ENCODE data around the gene STAM.

The STAM gene

DNA sequence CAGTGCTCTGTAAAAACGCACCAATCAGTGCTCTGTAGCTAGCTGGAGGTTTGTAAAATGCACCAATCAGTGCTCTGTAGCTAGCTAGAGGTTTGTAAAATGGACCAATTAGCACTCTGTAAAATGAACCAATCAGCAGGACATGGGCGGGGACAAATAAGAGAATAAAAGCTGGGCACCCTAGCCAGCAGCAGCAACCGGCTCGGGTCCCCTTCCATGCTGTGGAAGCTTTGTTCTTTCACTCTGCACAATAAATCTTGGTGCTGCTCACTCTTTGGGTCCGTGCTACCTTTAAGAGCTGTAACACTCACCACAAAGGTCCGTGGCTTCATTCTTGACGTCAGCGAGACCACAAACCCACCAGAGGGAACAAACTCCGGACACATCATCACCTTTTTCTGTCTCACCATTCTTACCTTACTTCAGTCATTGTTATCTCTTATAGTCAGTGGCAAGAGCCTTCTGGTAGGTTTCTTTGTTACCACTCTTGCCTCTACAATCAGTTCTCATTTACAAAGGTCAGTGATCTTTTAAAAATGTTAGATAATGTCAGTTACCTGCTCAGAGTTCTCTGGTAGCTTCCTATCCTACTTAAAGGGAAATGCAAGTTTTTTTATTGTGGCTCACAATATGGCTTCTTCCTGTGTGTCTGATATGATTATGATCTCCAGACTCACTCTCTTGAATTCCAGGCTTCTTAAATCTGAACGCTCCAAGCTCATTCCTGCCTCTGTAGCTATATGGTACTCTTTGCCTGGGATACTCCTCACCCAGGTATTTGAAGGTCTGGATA is 4.5 kb downstream of the STAM start:
- no peak for DNase-seq

DNA sequence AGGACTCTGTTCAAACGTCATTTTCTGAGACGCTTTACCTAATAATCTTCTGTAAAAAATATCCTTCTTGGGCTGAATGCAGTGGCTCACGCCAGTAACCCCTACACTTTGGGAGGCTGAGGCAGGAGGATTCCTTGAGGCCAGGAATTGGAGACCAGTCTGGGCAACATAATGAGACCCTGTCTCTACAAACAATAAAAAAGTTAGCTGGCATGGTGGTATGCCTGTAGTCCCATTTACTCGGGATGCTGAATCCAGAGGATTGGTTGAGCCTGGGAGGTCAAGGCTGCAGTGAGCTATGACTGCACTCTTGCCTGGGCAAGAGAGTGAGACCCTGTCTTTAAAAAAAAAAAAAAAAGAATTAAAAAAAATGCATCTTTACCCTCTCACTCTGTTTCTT is 5.1 kb downstream of the STAM start:
- no peak for DNase-seq

DNA sequence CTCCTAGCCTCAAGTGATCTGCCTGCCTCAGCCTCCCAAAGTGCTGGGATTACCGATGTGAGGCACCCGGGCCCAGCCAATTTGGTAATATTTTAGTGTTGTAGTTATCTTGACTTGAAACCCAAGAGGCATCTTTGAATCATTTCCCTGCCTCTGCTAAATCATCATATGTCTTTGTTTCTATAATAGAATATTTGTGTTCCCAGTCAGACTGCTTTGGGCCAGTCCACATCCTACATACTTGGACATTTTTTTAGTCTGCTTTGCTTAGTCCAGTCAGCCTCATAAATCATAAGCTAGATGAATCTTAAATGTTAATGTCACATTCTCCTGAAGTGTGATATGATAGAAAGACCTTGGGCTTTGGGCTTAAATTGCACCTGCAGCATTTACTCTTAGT is 5.9 kb downstream of the STAM start:
- peak; percentile 49 for DNase-seq

- no peak for DNase-seq
Measured at GRCh38 chr10:17650416-17650815, 6.5 kb downstream of the STAM start.

- DNase-seq, result no peak
Measured at GRCh38 chr10:17651896-17652295, 7.9 kb downstream of the STAM start.

GRCh38 chr10:17652585-17652984 is 8.6 kb downstream of the STAM start:
- DNase-seq, result no peak

GRCh38 chr10:17655009-17655408 is 11.1 kb downstream of the STAM start:
- no peak for DNase-seq

GRCh38 chr10:17655567-17656146 is 11.7 kb downstream of the STAM start:
- no peak for DNase-seq

- no peak for DNase-seq
Measured at GRCh38 chr10:17657103-17657500, 13.2 kb downstream of the STAM start.

- no peak for DNase-seq
Measured at GRCh38 chr10:17659365-17659764, 15.4 kb downstream of the STAM start.

- DNase-seq, result peak; percentile 48
Measured at GRCh38 chr10:17660921-17661320, 17.0 kb downstream of the STAM start.

DNA sequence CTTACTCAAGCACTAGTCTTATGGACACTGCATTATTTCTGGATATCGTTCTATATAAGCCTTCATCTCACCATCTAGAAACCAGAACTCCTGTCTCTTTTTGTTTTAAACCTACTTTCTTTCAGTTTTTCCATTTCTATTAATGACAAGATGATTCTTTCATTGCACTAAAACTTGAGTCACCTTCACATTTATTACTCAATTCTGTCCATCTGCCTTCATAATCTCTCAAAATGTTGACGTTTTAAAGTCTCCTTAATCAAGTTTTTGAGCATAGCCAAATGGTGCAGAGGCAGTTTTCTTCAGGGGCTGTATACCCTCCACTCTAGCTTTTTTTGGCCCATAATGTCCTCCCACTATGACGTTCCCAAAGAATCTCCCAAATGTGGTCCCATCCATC is 17.6 kb downstream of the STAM start:
- no peak for DNase-seq

DNA sequence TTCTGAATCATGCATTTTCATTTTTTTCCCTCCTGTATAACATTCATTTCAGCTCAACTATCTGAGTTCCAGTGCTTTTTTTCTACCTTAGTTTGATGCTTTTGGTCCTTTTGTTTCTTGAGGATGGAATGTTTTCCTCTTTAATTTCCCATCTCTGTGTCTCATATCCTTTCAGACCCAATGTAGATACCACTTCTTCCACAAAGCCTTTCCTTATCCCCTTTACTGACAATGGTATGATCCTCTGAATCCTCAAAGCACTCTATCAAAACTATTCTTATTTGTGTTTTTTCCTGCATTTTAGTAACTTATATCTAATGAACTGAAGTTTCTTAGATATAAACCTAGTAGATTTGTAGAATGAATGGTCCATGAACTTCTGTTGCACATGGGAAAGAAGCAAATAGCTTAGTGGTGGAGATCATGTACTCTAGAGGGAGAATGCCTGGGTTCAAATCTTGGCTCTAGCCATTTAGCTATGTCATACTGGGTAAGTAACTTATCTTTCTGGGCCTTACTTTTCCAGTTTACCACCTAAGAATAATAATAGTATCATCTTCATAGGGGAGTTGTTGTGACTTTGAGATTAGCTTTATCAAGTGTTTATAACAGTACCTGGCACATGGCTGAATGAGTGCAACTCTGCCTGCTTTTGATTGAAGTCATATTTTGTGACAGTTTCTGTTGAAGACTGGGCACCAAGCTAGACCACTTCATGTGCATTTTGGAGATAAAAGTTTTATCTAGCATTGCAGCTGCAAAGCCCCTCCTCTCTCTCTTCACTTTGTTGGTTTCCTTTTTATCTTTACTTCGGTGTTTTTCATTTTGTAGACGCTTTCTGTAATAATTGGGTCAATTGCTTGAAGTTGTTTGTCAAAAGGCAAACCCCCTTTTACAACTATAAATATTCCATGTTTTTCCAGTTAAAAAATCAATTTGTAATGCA is 18.5 kb downstream of the STAM start:
- no peak for DNase-seq

DNA sequence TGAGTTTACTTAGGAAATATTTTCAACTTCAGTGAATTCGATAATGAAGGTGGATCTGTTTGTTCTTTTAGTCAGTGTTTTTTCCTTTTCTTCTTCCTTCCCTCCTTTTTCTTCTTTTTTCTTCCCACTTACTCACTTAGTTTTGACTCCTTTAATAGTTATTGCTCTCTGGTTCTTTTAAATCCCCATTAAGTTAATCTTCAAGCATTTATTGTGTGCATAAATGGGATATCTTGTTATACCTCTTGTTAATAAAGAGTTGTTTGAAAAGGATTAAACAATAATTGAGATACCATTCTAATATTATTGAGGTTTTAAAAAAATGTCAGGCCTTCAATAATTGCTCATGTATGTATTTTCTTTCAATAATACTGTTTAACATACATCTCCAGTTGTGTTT is 19.5 kb downstream of the STAM start:
- no peak for DNase-seq

- DNase-seq, result peak; percentile 84
Measured at GRCh38 chr10:17665747-17666146, 21.8 kb downstream of the STAM start.

DNA sequence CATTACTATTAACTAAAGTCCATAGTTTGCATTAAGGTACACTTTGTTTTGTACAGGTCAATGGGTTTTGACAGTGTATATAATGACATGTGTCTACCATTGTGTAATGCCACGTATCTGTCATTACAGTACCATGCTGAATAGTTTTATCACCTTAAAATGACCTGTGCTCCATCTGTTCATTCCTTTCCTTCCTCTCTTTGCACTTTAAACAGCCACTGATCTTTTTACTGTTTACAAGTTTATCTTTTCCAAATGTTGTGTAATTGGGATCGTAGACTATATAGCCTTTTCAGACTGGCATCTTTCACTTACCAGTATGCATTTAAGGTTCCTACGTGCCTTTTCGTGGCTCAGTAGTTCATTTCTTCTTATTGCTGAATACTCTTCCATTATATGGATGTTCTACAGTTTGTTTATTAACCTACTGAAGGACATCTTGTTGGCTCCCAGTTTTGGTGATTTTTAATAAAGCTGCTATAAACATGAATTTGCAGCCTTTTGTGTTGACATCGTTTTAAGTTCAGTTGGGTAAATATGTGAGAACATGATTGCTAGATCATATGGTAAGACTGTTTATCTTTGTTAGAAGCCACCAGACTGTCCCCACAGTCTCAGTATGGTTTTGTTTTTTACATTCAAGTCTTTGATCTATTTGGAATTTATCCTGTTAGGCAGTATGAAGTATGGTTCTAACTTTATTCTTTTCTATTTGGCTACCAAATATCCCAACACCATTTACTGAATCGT is 24.7 kb downstream of the STAM start:
- DNase-seq, result no peak

DNA sequence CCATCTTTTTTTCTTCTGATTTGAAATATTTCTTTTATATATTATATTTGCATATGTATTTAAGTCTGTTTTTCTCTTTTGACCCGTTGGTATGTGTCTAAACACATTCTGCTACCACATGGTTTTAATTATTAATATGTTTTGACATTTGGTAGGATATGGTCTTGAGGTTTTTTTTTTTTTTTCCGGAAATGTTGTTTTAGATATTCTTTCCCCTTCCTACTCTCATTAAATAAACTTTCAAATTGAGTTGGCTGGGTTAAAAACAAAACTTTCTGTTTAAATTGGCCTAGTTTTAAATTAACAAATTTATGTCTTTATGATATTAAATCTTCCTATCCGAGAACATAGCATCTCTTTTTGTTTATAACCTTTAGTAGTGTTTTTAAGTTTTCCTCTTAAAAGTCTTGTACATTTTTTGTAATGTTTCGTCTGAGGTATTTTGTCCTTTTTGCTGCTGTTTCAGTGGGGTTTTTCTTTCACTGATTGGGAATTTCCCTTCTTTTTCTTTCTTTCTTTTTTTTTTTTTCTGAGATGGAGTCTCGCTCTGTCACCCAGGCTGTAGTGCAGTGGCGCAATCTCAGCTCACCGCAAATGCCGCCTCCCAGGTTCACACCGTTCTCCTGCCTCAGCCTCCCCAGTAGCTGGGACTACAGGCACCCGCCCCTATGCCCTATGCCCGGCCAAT is 25.4 kb downstream of the STAM start:
- DNase-seq, result peak; percentile 24

DNA sequence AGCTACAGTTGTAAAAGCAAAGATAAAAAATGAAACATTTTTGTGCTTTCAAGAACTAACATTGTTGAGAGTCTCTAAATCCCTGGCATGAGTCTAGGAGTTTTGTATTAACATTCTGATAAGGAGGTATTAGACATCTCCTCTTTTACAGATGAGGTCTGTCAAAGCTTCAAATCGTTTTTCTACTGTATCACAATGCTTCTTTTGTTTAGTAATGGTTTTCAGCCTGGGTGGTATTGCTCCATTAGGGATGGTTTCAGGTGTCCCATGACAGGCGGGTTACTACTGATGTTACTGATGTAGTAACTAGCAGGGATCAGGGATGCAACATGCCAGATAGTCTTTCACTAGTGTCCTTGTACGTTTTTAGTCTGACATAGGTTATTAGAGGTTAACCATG is 27.4 kb downstream of the STAM start:
- no peak for DNase-seq

GRCh38 chr10:17673471-17674061 is 29.6 kb downstream of the STAM start:
- DNase-seq, result peak; percentile 96

DNA sequence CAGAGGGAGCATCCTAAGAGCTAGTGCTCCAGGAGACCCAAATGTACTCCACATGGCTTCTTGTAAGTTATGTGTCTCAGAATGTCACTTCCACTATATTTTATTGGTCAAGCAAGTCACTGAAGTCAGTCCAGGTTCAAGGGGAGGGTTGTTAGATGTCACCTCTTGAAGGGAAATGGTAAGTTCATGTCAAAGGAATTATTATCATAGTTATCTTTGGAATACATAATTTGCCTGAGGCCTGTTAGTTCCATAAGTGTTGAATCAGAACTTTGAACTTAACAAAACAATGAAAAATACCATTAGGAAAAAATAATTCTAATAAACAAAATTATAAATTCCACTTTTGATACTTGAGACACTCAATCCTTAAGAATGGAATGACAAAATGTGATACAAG is 30.6 kb downstream of the STAM start:
- DNase-seq, result no peak

GRCh38 chr10:17675638-17676037 is 31.7 kb downstream of the STAM start:
- DNase-seq, result peak; percentile 21

DNA sequence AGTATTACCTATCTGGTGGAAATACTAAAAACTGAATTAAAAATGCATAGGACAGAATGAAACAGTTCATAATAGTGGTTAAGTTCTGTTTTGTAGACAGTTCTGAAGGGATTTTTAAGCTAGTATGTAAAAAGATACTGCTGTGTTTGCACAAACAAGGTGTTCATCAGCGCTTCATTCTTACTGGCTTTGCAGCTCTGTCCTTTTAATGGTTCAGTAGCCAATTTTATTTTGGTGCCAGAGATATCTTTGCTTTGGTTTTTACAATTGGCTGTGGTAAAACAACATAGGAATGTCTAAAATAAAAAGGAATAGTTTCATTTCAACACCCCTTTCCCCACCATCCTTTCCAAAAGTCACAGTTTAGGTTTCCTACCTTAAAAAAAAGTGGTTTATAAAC is 33.0 kb downstream of the STAM start:
- no peak for DNase-seq
